CD14-positive monocyte (primary cell): ENCODE measurements around the gene GRM5. TPM values are rescaled to one million over a fixed set of nuclear protein-coding genes. Genes with fewer than 3 reads are reported as not detected.
"Not testable (repeated sequence)": the region's sequence is repeated elsewhere in the genome, so short reads cannot be mapped to it uniquely, and the experiment has no call there.

Experiments used
- DNase-seq, 3 donors: peaks; one replicate each; pipeline ENCODE4 v3.0.0-alpha.2; 2011 to 2022
- H2AFZ ChIP-seq: 2 replicates; pipeline ENCODE4 v1.6.0; 2012; ENCODE audit warnings: mild to moderate bottlenecking, low read depth, low read length, inconsistent platforms; ENCODE audit not compliant: insufficient read depth, poor library complexity, severe bottlenecking
- H3K27ac ChIP-seq, 2 donors: 1 replicate in 1 of 2; 2 replicates in 1 of 2; pipeline ENCODE4 v1.5.1; 2012 to 2013; ENCODE audit warnings: low read length in 2 of 2, control low read depth in 1 of 2, inconsistent platforms in 1 of 2, low read depth in 1 of 2, mild to moderate bottlenecking in 1 of 2
- H3K27me3 ChIP-seq, 2 donors: one replicate each; pipeline versions ENCODE4 v1.6.0 to v1.6.1; 2011 to 2013; ENCODE audit warnings: low read length in 2 of 2; ENCODE audit not compliant: control insufficient read depth in 2 of 2, insufficient read depth in 2 of 2
- H3K36me3 ChIP-seq, 2 donors: replicated peaks in 1 of 2; 1 replicate in 1 of 2; 2 replicates in 1 of 2; pipeline versions ENCODE4 v1.5.1 to v1.6.1; 2012 to 2013; ENCODE audit warnings: low read length in 2 of 2, control low read depth in 1 of 2, inconsistent platforms in 1 of 2, mild to moderate bottlenecking in 1 of 2; ENCODE audit not compliant: insufficient read depth in 2 of 2, control insufficient read depth in 1 of 2
- H3K4me1 ChIP-seq, 2 donors: 1 replicate in 1 of 2; 2 replicates in 1 of 2; pipeline versions ENCODE4 v1.5.1 to v1.6.1; 2012 to 2013; ENCODE audit warnings: low read length in 2 of 2, control low read depth in 1 of 2, inconsistent platforms in 1 of 2, mild to moderate bottlenecking in 1 of 2, moderate library complexity in 1 of 2; ENCODE audit not compliant: insufficient read depth in 2 of 2, control insufficient read depth in 1 of 2
- H3K4me2 ChIP-seq: replicated peaks from 2 replicates; pipeline ENCODE3; 2012; ENCODE audit warnings: low read length, moderate library complexity, mild to moderate bottlenecking; ENCODE audit not compliant: poor library complexity, severe bottlenecking; ENCODE audit errors: extremely low read depth
- H3K4me3 ChIP-seq, 3 experiments: fragments of 200-600 bp in 1 of 3; sonication (generic) in 1 of 3; replicated peaks in 1 of 3; 1 replicate in 2 of 3; 2 replicates in 1 of 3; pipeline ENCODE4 v1.5.1; 2011 to 2013; ENCODE audit warnings: low read length in 3 of 3, mild to moderate bottlenecking in 3 of 3, control low read depth in 2 of 3, low read depth in 2 of 3, inconsistent platforms in 1 of 3, moderate library complexity in 1 of 3
- H3K79me2 ChIP-seq: 2 replicates; pipeline ENCODE4 v1.6.0; 2012; ENCODE audit warnings: mild to moderate bottlenecking, control low read depth, inconsistent platforms, low read length, moderate library complexity; ENCODE audit not compliant: insufficient read depth
- H3K9ac ChIP-seq: 2 replicates; pipeline ENCODE4 v1.6.0; 2017; ENCODE audit warnings: low read length, mild to moderate bottlenecking; ENCODE audit not compliant: insufficient read depth, poor library complexity, severe bottlenecking
- H3K9me3 ChIP-seq, 2 donors: replicated peaks in 1 of 2; 1 replicate in 1 of 2; 2 replicates in 1 of 2; pipeline versions ENCODE4 v1.5.1 to v1.6.1; 2012 to 2013; ENCODE audit warnings: low read length in 2 of 2, control low read depth in 1 of 2; ENCODE audit not compliant: control insufficient read depth in 1 of 2, insufficient read depth in 1 of 2
- H4K20me1 ChIP-seq: 2 replicates; pipeline ENCODE4 v1.6.0; 2012; ENCODE audit warnings: mild to moderate bottlenecking, low read length, control low read depth, moderate library complexity; ENCODE audit not compliant: insufficient read depth
- H3K27ac Mint-ChIP-seq, 7 donors: one replicate each; pipeline ENCODE4 v1.8.0; 2020; ENCODE audit warnings: mild to moderate bottlenecking in 7 of 7, mixed read lengths in 7 of 7, moderate library complexity in 6 of 7, inconsistent platforms in 2 of 7
- H3K27me3 Mint-ChIP-seq, 3 donors: one replicate each; pipeline ENCODE4 v1.8.0; 2021 to 2022; ENCODE audit warnings: low read depth in 3 of 3, mild to moderate bottlenecking in 3 of 3, mixed read lengths in 3 of 3, moderate library complexity in 3 of 3, inconsistent platforms in 1 of 3
- H3K36me3 Mint-ChIP-seq, 2 donors: one replicate each; pipeline ENCODE4 v1.8.0; 2020; ENCODE audit warnings: mixed read lengths in 2 of 2, inconsistent platforms in 1 of 2, mild to moderate bottlenecking in 1 of 2
- H3K4me1 Mint-ChIP-seq: one replicate; pipeline ENCODE4 v1.8.0; 2020; ENCODE audit warnings: mild to moderate bottlenecking, mixed read lengths
- H3K4me3 Mint-ChIP-seq, 2 donors: one replicate each; pipeline ENCODE4 v1.8.0; 2020; ENCODE audit warnings: mild to moderate bottlenecking in 2 of 2, mixed read lengths in 2 of 2, moderate library complexity in 1 of 2
- H3K9me3 Mint-ChIP-seq, 7 donors: one replicate each; pipeline ENCODE4 v1.8.0; 2020 to 2022; ENCODE audit warnings: mixed read lengths in 7 of 7, mild to moderate bottlenecking in 6 of 7, moderate library complexity in 6 of 7, inconsistent platforms in 2 of 7
- WGBS: methylation state at CpG from one replicate; pipeline ENCODE4 v1.1.5; 2013; ENCODE audit warnings: missing lambda C conversion rate; ENCODE audit not compliant: insufficient coverage; 5-methylcytosine and 5-hydroxymethylcytosine counted together
- intact Hi-C, 2 donors: fragments of 100-400 bp; cut with micrococcal nuclease; formaldehyde crosslinking; loops; one replicate each; pipeline versions ENCODE4 v1.15.0 to v1.15.1; 2023
- polyA plus RNA-seq, 3 donors: library from polyadenylated mRNA; depleted of rRNA in 1 of 3; unstranded in 2 of 3; stranded (reverse) in 1 of 3; fragments of 300-500 nt in 2 of 3; fragments of >200 nt in 1 of 3; fragmentation: Illumina TruSeq in 2 of 3; gene quantifications; 1 replicate in 2 of 3; 2 replicates in 1 of 3; pipeline ENCODE4 v1.2.3, GENCODE V29; 2012 to 2021
- TF ChIP-seq, protein P1 (sequence below): fragments of 200-600 bp; IDR thresholded peaks from one replicate; pipeline ENCODE4 v1.8.0; 2022; ENCODE audit warnings: antibody characterized with exemption, mild to moderate bottlenecking

The GRM5 gene
- polyA plus RNA-seq, 3 donors = not detected

GRCh38 chr11:89065066-89065465 lies 716 bp downstream of the GRM5 start:
- no peak overlapping the region for H3K27ac Mint-ChIP-seq
- H3K4me3 Mint-ChIP-seq = peak overlapping the region in 1 of 2 donors; percentile 42
- peaks cover 12 to 38% (median 24%) of the 10 kb centered on the region in 3 donors for H3K27me3 Mint-ChIP-seq

DNA sequence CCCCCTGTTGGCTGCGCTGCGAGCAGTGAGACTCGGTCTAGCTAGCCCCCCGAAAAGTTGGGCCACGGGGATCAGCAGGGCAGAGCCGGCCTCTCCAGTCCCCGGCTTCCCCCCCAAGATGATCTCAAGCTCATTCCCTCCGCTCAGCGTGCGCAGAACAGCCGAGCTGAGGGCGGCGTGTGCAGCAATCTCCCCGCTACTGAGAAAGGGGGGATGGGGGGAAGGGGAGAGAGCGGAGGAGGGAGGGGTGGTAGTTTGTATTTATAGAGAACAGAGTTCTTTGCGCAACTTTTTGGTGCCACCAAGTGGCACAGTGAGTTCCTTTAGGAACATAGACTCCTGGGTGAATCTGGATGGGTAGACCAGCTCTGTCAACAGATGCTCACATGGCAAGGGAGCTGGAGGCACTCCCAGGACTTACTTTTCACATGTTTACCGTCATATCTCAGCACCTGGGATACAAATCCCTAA lies 2.3 kb downstream of the GRM5 start:
- H2AFZ ChIP-seq, H3K4me3 ChIP-seq, H3K79me2 ChIP-seq, H3K9ac ChIP-seq, H3K27ac ChIP-seq, H3K4me2 ChIP-seq, DNase-seq, intact Hi-C loops, H3K9me3 Mint-ChIP-seq, H4K20me1 ChIP-seq, H3K4me3 Mint-ChIP-seq, H3K4me1 ChIP-seq, H3K9me3 ChIP-seq, H3K27me3 ChIP-seq, H3K36me3 ChIP-seq, H3K4me1 Mint-ChIP-seq, H3K36me3 Mint-ChIP-seq: not testable (repeated sequence)
- Mint-ChIP-seq H3K27ac (peak overlapping the region in 1 of 7 donors; percentile 41), H3K27me3 (peaks cover 12 to 36% (median 24%) of the 10 kb centered on the region in 3 donors)
- 0% methylated on average over 1 of the region's 17 CpGs for WGBS

More at GRCh38 chr11:89065066-89065465, 716 bp downstream of the GRM5 start:
- intact Hi-C loops = no loop called here
- Histone ChIP-seq H3K27me3 (peaks cover 0 to 2% of the 10 kb centered on the region in 2 donors), H3K36me3 (no peaks in the 10 kb centered on the region), H3K4me2 (no peak overlapping the region), H3K9me3 (no peaks in the 10 kb centered on the region), H3K79me2 (no peaks in the 10 kb centered on the region), H3K9ac (no peak overlapping the region), H3K27ac (no peak overlapping the region), H4K20me1 (no peaks in the 10 kb centered on the region), H3K4me3 (no peak overlapping the region), H2AFZ (no peak overlapping the region), H3K4me1 (no peaks in the 10 kb centered on the region)
- TF ChIP-seq, protein P1, sequence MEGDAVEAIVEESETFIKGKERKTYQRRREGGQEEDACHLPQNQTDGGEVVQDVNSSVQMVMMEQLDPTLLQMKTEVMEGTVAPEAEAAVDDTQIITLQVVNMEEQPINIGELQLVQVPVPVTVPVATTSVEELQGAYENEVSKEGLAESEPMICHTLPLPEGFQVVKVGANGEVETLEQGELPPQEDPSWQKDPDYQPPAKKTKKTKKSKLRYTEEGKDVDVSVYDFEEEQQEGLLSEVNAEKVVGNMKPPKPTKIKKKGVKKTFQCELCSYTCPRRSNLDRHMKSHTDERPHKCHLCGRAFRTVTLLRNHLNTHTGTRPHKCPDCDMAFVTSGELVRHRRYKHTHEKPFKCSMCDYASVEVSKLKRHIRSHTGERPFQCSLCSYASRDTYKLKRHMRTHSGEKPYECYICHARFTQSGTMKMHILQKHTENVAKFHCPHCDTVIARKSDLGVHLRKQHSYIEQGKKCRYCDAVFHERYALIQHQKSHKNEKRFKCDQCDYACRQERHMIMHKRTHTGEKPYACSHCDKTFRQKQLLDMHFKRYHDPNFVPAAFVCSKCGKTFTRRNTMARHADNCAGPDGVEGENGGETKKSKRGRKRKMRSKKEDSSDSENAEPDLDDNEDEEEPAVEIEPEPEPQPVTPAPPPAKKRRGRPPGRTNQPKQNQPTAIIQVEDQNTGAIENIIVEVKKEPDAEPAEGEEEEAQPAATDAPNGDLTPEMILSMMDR = no peak
- DNase-seq = no peak
- 51% methylated on average over 2 of the region's 6 CpGs for WGBS
- Mint-ChIP-seq H3K4me1 (no peaks in the 10 kb centered on the region), H3K36me3 (no peaks in the 10 kb centered on the region), H3K9me3 (peaks cover 0 to 8% (median 4%) of the 10 kb centered on the region in 7 donors)

DNA sequence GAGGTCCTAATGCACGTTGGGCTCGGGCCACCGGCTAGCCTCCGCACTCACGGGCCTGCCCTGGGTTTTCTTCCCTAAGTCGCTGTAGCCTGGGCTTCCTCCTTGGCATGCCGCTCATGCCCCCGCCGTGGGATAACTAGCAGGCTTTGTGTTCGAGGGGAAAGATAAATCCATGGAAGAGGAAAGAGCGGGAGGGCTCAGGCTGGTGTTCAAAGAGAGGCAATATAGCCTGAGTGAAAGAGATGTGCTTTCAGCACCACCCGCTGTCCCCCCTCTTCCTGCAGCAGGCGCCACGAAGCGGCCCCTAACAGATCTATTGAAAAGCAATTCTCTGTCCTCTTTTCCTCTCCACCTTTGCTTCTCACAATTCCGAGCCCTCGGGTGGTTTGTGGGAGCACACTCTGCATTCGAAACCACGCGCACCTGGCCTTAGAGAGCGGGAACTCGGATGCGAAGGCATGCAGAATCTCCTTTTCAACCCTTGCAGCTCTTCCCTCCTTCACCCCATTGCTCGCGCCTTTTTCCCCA lies 2.9 kb downstream of the GRM5 start:
- H3K4me3 ChIP-seq, H3K9me3 ChIP-seq, H3K9me3 Mint-ChIP-seq, H3K4me1 ChIP-seq, DNase-seq, H3K27ac Mint-ChIP-seq, H3K4me3 Mint-ChIP-seq, intact Hi-C loops, H4K20me1 ChIP-seq, H3K79me2 ChIP-seq, H3K27me3 ChIP-seq, H3K36me3 ChIP-seq, H3K36me3 Mint-ChIP-seq, H2AFZ ChIP-seq, H3K4me2 ChIP-seq, H3K4me1 Mint-ChIP-seq, H3K27ac ChIP-seq, H3K9ac ChIP-seq: not testable (repeated sequence)
- WGBS = 6% methylated on average over 8 of the region's 25 CpGs
- H3K27me3 Mint-ChIP-seq = peaks cover 12 to 36% (median 24%) of the 10 kb centered on the region in 3 donors

- H3K27me3 Mint-ChIP-seq = peaks cover 12 to 36% (median 24%) of the 10 kb centered on the region in 3 donors
- H3K9me3 Mint-ChIP-seq, H3K27ac Mint-ChIP-seq, H3K36me3 Mint-ChIP-seq, H3K4me2 ChIP-seq, H2AFZ ChIP-seq, H3K9me3 ChIP-seq, H3K36me3 ChIP-seq, H3K4me3 Mint-ChIP-seq, DNase-seq, H3K4me1 ChIP-seq, H4K20me1 ChIP-seq, intact Hi-C loops, H3K9ac ChIP-seq, H3K79me2 ChIP-seq, H3K27me3 ChIP-seq, H3K4me3 ChIP-seq, H3K4me1 Mint-ChIP-seq, H3K27ac ChIP-seq: not testable (repeated sequence)
- no CpG with 5 or more reads among the region's 5 CpGs for WGBS
Observed at GRCh38 chr11:89061839-89062238, 3.9 kb downstream of the GRM5 start.
